Fibroblast of pulmonary artery (primary cell): ENCODE results near the gene PARD6G.

ENCODE experiments used
- DNase-seq: peaks from one replicate; pipeline ENCODE4 v3.0.0-alpha.2; 2010; ENCODE audit warnings: low read depth
- H3K4me3 ChIP-seq: replicated peaks from 2 replicates; pipeline ENCODE4 v1.5.1; 2011; ENCODE audit warnings: low read depth, mild to moderate bottlenecking, control low read depth, low read length, moderate library complexity
- TF ChIP-seq, protein P1 (sequence below): IDR thresholded peaks from 2 replicates; pipeline ENCODE4 v1.5.1; 2011; ENCODE audit warnings: mild to moderate bottlenecking, control low read depth, low read length, inconsistent platforms; ENCODE audit errors: missing control alignments

Gene PARD6G

DNA sequence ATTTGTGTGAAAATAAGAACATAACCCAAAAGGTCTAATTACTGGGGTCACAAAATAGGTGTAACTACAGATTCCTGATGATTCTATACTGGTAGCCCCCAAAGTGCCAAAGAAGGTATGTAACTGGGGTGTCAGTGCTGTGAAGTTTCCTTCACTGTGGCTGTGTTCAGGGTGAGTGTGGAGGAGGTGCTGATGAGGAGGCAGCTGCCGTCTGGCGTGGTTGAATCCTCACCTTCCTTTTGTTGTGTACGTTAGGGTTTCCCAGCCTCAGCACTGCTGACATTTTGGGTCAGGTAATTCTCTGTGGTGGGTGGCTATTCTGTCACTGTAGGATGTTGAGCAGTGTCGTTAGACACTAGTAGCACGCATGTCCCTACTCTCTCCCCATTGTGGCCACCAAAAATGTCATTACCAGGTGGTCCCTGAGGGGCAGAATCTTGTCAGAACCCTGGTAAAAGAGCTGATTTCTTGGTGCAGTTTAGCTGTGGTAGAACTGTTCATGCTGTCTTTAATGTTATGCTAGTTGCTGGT lies 106.8 kb downstream of the PARD6G start:
- TF ChIP-seq, protein P1, sequence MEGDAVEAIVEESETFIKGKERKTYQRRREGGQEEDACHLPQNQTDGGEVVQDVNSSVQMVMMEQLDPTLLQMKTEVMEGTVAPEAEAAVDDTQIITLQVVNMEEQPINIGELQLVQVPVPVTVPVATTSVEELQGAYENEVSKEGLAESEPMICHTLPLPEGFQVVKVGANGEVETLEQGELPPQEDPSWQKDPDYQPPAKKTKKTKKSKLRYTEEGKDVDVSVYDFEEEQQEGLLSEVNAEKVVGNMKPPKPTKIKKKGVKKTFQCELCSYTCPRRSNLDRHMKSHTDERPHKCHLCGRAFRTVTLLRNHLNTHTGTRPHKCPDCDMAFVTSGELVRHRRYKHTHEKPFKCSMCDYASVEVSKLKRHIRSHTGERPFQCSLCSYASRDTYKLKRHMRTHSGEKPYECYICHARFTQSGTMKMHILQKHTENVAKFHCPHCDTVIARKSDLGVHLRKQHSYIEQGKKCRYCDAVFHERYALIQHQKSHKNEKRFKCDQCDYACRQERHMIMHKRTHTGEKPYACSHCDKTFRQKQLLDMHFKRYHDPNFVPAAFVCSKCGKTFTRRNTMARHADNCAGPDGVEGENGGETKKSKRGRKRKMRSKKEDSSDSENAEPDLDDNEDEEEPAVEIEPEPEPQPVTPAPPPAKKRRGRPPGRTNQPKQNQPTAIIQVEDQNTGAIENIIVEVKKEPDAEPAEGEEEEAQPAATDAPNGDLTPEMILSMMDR = no peak
- no peak for DNase-seq
- no peak overlapping the region for H3K4me3 ChIP-seq

DNA sequence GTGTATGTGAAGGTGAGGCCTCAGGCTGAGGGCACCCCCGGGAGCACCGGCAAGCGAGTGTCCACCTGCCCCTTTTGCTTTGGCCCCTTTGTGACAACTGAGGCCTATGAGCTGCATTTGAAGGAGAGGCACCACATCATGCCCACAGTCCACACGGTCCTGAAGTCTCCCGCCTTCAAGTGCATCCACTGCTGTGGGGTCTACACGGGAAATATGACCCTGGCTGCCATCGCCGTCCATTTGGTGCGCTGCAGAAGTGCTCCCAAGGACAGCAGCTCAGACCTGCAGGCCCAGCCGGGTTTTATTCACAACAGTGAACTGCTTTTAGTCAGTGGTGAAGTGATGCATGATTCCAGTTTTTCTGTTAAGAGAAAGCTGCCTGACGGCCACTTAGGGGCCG lies 109.3 kb downstream of the PARD6G start:
- TF ChIP-seq, protein P1 = no peak
- no peak for DNase-seq
- H3K4me3 ChIP-seq = no peak overlapping the region

DNA sequence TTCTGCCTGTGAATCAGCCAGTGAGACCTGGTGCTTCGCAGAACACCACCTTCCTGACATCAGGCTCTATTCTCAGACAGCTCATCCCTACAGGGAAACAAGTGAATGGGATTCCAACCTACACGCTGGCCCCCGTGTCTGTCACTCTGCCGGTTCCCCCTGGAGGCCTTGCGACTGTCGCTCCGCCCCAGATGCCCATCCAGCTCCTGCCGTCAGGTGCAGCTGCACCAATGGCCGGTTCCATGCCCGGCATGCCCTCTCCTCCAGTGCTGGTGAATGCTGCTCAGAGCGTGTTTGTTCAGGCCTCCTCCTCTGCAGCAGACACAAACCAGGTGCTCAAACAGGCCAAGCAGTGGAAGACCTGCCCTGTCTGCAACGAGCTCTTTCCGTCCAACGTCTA lies 110.2 kb downstream of the PARD6G start:
- TF ChIP-seq, protein P1 = no peak
- H3K4me3 ChIP-seq = no peak overlapping the region
- no peak for DNase-seq

DNA sequence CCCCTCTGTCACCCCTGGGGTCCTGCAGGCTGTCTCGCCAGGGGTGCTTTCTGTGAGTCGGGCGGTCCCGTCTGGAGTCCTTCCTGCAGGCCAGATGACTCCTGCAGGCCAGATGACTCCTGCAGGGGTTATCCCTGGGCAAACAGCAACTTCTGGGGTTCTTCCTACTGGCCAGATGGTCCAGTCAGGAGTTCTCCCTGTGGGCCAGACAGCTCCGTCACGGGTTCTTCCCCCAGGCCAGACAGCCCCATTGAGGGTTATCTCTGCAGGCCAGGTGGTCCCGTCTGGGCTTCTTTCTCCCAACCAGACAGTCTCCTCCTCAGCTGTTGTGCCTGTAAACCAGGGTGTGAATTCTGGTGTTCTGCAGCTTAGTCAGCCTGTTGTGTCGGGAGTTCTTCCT lies 110.6 kb downstream of the PARD6G start:
- TF ChIP-seq, protein P1 = no peak
- no peak overlapping the region for H3K4me3 ChIP-seq
- DNase-seq = no peak

DNA sequence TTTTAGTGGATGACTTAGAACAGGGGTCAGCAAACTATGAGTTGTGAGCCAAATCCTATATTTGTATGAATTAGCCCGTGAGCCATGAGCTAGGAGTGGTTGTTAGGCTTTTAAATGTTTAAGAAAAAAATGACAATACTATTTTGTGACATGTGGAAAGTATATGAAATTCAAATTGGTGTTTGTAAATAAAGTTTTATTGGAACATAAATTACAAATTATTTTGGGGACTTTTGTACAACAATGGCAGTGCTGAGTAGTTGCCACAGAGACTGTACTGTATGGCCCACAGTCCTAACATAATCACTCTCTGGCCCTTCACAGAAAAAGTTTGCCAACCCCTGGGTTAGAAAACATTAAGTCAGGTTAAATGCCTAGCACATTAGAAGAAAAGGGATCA lies 112.2 kb downstream of the PARD6G start:
- H3K4me3 ChIP-seq = no peak overlapping the region
- TF ChIP-seq, protein P1 = no peak
- DNase-seq = no peak

DNA sequence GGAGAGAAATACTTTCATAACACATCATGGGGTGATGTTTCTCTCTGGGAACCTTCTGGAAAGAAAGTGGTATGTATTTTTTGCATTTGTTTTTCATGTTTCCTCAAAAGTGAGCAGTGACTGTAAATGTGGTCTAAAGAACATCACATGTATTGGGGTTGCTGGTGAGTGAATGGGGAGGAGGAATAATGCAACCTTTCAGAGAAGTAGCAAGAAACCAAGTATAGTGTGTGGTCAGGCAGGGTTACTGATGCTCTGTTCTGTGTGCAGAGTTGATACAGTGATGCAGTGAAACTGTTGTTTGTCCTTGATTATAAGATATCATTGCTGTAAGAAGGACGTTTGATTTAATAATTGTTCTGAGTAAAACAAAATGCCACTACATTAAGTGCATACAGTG lies 114.2 kb downstream of the PARD6G start:
- H3K4me3 ChIP-seq = no peak overlapping the region
- TF ChIP-seq, protein P1 = no peak
- DNase-seq = no peak

DNA sequence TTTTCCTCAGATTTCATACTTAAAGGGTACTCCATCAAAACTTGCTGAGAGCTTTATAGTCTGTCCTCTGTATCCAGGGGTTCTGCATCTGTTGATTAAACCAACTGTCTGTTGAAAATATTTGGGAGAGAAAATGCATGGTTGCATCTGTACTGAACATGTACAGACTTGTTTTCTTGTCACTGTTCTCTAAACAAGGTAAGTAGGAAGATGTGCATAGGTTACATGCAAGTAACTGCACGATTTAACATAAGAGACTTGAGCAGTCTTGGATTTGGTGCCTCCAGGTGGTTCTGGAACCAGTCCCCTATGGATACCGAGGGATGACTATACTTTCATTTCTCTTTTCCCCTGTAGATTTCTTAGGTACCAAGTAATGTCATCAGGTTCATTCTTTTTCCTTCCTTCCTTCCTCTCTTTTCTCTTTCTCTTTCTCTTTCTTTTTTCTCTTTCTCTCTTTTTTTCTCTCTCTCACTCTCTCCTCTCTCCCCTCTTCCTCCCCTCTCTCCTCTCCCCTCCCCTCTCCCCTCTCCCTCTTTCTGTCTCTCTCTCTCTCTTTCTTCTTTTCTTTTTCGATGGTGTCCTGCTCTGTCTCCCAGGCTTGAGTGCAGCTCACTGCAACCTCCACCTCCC lies 115.0 kb downstream of the PARD6G start:
- H3K4me3 ChIP-seq = no peak overlapping the region
- no peak for DNase-seq
- TF ChIP-seq, protein P1 = no peak
